Activated T-helper 2 cell treated with anti-CD3 and anti-CD28 coated beads, Interferon-gamma antibody, Interleukin-2, Interleukin-4, amounts not matched to agents 10 μg/mL and 5 μg/mL and 100 μg/mL, durations not matched to agents 14 hours and 24 hours and 36 hours (primary cell): ENCODE results near the gene PASD1. TPM values are rescaled to one million over a fixed set of nuclear protein-coding genes. Genes with fewer than 3 reads are reported as not detected.

Experiments used
- DNase-seq: peaks from one replicate; pipeline ENCODE4 v3.0.0; 2021; ENCODE audit warnings: low spot score
- H3K27ac Mint-ChIP-seq: one replicate; pipeline ENCODE4 v1.8.0; 2021; ENCODE audit warnings: mixed read lengths
- H3K27me3 Mint-ChIP-seq: one replicate; pipeline ENCODE4 v1.8.0; 2021; ENCODE audit warnings: low read depth, mixed read lengths
- H3K36me3 Mint-ChIP-seq: one replicate; pipeline ENCODE4 v1.8.0; 2021; ENCODE audit warnings: low read depth, mixed read lengths
- H3K4me1 Mint-ChIP-seq: one replicate; pipeline ENCODE4 v1.8.0; 2021; ENCODE audit warnings: low read depth, mixed read lengths
- H3K4me3 Mint-ChIP-seq: one replicate; pipeline ENCODE4 v1.8.0; 2021; ENCODE audit warnings: low read depth, mild to moderate bottlenecking, moderate library complexity, mixed read lengths
- H3K9me3 Mint-ChIP-seq: one replicate; pipeline ENCODE4 v1.8.0; 2021; ENCODE audit warnings: mixed read lengths
- intact Hi-C: fragments of 100-400 bp; cut with micrococcal nuclease; formaldehyde crosslinking; loops from one replicate; pipeline ENCODE4 v1.15.1; 2023
- total RNA-seq: library from RNA; stranded (reverse); gene quantifications from 2 replicates; pipeline ENCODE4 v1.2.3, GENCODE V29; 2022

Gene PASD1
- total RNA-seq, 1 donor from 2014 or later: not detected

DNA sequence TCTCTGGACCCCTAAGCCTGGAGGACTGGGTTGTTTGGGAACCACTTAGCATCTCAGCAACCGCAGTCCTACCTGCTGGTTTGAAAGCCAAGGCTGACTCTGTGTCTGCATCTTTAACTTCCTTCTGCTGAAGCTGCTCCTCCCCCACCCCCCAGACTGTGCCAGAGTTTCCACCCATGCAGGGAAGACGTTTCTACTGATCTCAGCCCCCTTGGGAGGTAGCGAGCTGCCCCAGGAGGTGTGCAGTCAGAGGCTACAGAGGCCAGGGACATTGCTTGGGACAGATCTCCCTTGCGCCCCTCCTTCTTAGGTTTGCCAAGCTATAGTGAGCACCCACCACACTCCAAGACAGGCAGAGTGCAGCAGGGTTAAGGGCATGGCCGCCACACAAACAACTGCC lies 147.7 kb downstream of the PASD1 start:
- no peak overlapping the region for H3K27ac Mint-ChIP-seq
- H3K4me1 Mint-ChIP-seq: no peaks in the 10 kb centered on the region
- no peaks in the 10 kb centered on the region for H3K9me3 Mint-ChIP-seq
- intact Hi-C loops: no loop called here
- no peaks in the 10 kb centered on the region for H3K27me3 Mint-ChIP-seq
- H3K36me3 Mint-ChIP-seq: no peaks in the 10 kb centered on the region
- H3K4me3 Mint-ChIP-seq: no peak overlapping the region
- DNase-seq: no peak

DNA sequence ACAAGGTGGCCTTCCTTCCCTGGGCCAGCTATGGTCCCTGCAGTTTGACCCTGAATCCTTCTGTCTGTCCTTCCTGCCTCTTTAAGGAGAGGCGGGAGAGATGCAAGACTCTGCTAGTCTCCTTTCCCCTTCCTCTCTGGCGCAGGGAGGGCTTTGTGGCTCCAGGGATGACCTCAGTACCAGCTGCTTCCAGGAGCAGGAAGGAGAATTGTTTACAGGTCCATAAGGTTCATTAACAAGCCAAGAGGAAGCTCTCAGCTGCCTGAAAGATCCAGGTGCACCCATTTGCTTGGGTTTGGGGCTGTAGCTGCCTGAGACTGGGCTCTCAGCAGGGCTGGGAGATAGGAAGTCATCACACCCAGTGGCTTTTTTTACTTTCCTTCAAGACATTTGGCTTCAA lies 148.3 kb downstream of the PASD1 start:
- no peaks in the 10 kb centered on the region for H3K27me3 Mint-ChIP-seq
- DNase-seq: no peak
- no peaks in the 10 kb centered on the region for H3K9me3 Mint-ChIP-seq
- intact Hi-C loops: no loop called here
- no peak overlapping the region for H3K4me3 Mint-ChIP-seq
- H3K36me3 Mint-ChIP-seq: no peaks in the 10 kb centered on the region
- no peak overlapping the region for H3K27ac Mint-ChIP-seq
- H3K4me1 Mint-ChIP-seq: no peaks in the 10 kb centered on the region

DNA sequence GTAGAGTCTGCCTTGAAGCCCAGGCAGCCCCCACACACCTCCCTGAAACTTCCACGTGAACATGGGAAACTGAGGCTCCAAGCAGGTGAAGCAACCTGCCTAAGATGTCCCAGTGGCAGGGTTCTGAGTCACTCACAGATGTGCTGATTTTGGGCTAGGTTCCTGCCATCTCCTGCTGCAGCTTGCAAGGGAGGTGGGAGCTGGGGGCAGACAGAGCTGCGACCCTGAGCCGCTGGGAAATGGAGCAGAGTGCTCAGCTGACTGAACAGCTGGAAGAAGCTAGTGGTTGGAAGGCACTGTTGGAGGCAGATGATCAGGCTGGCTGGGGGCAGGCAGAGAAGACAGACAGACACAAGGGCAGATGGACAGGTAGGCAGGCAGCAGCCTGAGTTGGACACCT lies 148.8 kb downstream of the PASD1 start:
- intact Hi-C loops: no loop called here
- H3K27ac Mint-ChIP-seq: no peak overlapping the region
- no peaks in the 10 kb centered on the region for H3K36me3 Mint-ChIP-seq
- no peaks in the 10 kb centered on the region for H3K9me3 Mint-ChIP-seq
- no peak overlapping the region for H3K4me3 Mint-ChIP-seq
- DNase-seq: no peak
- no peaks in the 10 kb centered on the region for H3K4me1 Mint-ChIP-seq
- no peaks in the 10 kb centered on the region for H3K27me3 Mint-ChIP-seq

DNA sequence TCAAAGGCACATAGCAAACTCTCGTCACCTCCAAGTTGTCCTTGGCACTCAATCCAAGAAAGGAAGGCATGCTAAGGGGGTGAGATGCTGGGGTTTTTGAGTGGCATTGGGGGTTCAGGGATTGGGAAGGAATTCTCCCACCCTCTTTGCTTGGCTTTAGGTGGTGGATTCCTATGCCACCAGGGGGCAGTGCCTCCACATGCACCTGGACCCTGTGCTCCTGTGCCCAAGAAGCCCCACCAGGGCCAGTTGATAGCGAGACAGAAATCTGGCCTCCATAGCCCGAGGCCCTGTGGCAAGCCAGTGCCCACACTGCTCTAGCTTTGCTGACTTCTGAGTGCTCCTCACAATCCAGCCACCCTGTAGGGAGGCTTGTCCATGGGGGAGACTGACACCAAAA lies 150.4 kb downstream of the PASD1 start:
- Mint-ChIP-seq H3K4me1 (no peaks in the 10 kb centered on the region), H3K36me3 (no peaks in the 10 kb centered on the region), H3K27me3 (no peaks in the 10 kb centered on the region), H3K9me3 (no peaks in the 10 kb centered on the region), H3K4me3 (no peak overlapping the region), H3K27ac (no peak overlapping the region)
- intact Hi-C loops: no loop called here
- no peak for DNase-seq

DNA sequence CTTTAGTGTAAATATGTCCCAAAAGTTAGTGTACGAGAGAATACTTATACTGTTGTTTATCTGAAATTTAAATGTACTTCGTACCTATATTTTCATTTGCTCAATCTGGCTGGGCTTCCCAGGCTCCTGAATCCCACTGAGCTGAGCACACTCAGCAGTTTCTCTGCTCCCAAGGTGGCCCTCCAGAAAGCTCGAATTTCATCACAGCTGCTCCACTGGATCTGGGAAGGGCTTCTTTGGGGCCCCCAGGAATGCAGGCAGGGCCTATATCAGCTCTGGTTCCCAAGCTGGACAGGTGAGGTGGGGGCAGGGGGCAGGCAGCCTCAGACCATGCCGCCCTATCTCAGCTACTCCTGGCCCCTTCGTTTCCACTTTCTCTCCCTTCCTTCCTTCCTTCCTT lies 150.9 kb downstream of the PASD1 start:
- Mint-ChIP-seq H3K27me3 (no peaks in the 10 kb centered on the region), H3K4me3 (no peak overlapping the region), H3K4me1 (no peaks in the 10 kb centered on the region), H3K36me3 (no peaks in the 10 kb centered on the region), H3K27ac (no peak overlapping the region), H3K9me3 (no peaks in the 10 kb centered on the region)
- no peak for DNase-seq
- intact Hi-C loops: no loop called here

DNA sequence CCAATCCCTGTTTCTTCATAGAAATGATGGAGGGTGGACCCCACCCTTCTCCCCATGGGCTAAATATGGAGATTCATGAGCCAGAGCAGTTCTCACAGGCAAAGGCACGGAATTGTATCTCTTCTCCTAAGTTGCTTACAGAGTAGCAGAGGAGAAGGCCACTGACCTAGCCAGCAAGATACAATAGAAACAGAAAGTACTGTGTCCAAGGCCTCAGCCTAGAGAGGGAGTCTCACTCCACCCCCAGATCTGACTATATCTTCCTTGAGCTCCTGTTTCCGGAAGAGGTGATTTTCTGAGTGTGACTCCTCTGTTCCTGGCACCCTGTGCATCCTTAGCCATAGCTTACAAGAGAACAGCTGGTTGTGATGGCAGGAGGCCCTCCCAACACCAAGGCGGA lies 152.3 kb downstream of the PASD1 start, which contains the start of gene FATE1:
Gene FATE1 (plus strand): TSS at position 284 of the 400 bp plus-strand sequence. CDS start 85 bp downstream, at position 369.
- no peak within 1 kb of the TSS for H3K4me3 Mint-ChIP-seq
- intact Hi-C loops: no loop called here
- no peak for DNase-seq
- H3K4me1 Mint-ChIP-seq: no peaks in the 10 kb centered on the region
- no peaks in the 10 kb centered on the region for H3K27me3 Mint-ChIP-seq
- no peaks in the 10 kb centered on the region for H3K9me3 Mint-ChIP-seq
- H3K36me3 Mint-ChIP-seq: no peaks in the 10 kb centered on the region
- H3K27ac Mint-ChIP-seq: no peak within 1 kb of the TSS

DNA sequence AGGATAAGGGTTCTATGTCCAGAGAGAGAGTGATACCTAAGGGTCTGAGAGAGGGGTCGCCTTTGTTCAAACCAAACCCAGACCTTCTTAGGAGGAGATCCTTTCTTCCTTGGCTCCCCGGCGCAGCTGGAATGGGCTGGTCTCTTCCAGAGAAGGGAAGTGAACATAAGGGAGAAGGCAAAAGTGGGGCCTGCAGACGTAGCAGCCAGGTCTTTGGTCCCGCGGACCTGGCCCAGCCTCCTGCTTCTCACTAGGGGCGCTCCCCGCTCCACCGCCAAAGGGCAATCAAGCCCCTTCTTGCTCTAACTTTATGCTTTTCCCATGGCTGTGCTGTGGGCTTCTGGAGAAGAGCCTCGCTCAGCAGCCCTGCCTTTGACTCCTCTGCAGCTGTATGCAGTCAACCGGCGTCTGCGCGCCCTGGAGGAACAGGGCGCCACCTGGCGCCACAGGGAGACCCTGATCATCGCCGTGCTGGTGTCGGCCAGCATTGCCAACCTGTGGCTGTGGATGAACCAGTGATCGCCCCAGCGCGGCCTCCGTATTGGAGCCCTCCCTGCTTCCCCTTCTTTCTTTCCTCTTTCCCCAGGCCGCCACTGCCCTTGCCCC lies 158.9 kb downstream of the PASD1 start:
- no peak for DNase-seq
- intact Hi-C loops: no loop called here
- no peak overlapping the region for H3K27ac Mint-ChIP-seq
- no peaks in the 10 kb centered on the region for H3K27me3 Mint-ChIP-seq
- H3K9me3 Mint-ChIP-seq: no peaks in the 10 kb centered on the region
- no peaks in the 10 kb centered on the region for H3K36me3 Mint-ChIP-seq
- no peak overlapping the region for H3K4me3 Mint-ChIP-seq
- H3K4me1 Mint-ChIP-seq: no peaks in the 10 kb centered on the region

DNA sequence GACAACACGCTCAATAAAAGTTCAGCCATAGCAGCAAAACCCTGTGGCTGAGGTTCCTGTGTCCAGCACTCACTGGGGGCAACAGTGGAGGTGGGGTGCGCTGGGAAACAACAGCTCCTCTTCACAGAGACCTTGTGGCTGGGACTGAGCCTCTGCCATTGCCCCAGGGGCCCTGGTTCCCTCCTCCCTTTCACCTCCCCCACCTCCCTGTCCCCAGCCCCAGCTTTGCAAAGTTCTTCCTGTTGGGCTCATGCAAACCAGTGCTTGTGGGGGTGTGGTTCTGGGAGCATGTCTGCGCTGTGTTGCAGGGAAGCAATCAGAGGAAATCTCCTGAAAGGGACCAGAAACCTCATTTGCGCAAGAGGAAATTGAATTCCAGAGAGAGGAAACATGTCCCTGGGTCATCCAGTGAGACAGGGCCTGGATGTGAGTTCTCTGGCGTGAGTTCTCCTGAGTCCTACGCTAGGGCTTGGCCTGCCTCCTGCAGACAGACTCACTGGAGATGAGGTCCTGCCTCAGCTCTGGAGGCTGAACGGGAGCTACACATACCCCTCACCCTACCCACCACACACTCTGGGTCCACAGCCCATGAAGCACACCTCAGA lies 159.8 kb downstream of the PASD1 start:
- intact Hi-C loops: no loop called here
- Mint-ChIP-seq H3K9me3 (no peaks in the 10 kb centered on the region), H3K27me3 (no peaks in the 10 kb centered on the region), H3K36me3 (no peaks in the 10 kb centered on the region), H3K27ac (no peak overlapping the region), H3K4me3 (no peak overlapping the region), H3K4me1 (no peaks in the 10 kb centered on the region)
- no peak for DNase-seq

DNA sequence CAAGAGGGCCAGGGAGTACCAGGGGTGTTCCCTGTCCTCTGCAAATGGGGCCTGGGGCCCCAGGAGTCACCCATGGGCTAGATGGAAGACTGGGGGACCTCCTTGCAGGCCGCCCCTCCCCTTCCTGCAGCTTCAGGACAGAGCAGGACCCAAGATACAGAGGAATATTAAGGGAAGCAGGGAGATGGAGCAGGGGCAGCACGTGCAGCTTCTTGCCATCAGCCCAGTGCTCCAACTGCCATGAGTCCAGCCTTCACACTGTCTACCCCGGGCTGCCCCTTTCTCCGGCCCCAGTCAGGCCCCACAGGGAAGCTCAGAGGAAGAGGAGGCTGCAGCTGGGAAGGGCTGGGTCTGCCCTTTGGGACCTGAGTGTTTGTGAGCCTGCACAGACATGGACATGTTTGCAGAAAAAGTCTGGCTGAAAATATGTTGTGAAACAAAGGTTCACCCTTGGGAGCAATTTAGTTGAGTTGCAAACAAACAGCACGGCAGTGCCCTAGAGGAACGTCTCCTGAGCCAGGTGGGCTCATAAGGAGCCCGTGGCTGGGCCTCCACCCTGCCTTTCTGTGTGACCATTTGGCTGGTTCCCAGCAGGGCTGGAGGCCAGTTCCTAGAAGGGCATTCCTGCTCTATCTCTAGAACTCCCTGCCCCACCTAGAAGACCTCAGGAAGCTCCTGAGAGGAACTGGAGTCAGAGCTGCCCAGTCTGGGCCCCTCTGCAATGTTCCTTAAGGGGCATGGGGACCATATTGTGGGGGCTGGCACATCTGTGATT lies 161.3 kb downstream of the PASD1 start:
- intact Hi-C loops: no loop called here
- H3K4me1 Mint-ChIP-seq: no peaks in the 10 kb centered on the region
- no peak for DNase-seq
- H3K27me3 Mint-ChIP-seq: no peaks in the 10 kb centered on the region
- H3K27ac Mint-ChIP-seq: no peak overlapping the region
- H3K4me3 Mint-ChIP-seq: no peak overlapping the region
- H3K9me3 Mint-ChIP-seq: no peaks in the 10 kb centered on the region
- no peaks in the 10 kb centered on the region for H3K36me3 Mint-ChIP-seq

DNA sequence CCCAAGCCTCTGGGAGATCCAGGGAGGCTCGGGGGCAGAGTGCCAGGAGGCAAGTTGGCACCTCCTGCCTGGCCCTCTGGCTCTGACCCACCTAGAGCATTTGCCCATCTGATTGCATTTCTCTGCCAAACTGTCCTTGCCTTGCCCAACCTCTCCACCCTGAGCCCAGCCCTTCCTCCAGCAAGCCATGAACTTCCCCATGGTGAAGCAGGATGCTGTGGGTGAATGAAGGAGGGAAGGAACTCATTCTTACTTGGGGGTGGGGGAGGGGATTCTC lies 161.8 kb downstream of the PASD1 start:
- H3K4me1 Mint-ChIP-seq: no peaks in the 10 kb centered on the region
- H3K36me3 Mint-ChIP-seq: no peaks in the 10 kb centered on the region
- DNase-seq: no peak
- no peak overlapping the region for H3K27ac Mint-ChIP-seq
- no peaks in the 10 kb centered on the region for H3K27me3 Mint-ChIP-seq
- H3K9me3 Mint-ChIP-seq: no peaks in the 10 kb centered on the region
- intact Hi-C loops: no loop called here
- no peak overlapping the region for H3K4me3 Mint-ChIP-seq

Other genes starting within 250 kb of the PASD1 start
- gene VMA21, start 166.5 kb upstream of the PASD1 start, total RNA-seq: 40.8 and 43.1 TPM in 2 replicates
- gene PRRG3, start 131.8 kb downstream of the PASD1 start, total RNA-seq: not detected in 2 replicates
- not detected in 2 replicates for gene FATE1, start 152.4 kb downstream of the PASD1 start, total RNA-seq
- not detected in 2 replicates for gene CNGA2, start 171.1 kb downstream of the PASD1 start, total RNA-seq